HG02943 (cell line): Measurements from ENCODE around the gene AXIN1.
"Not testable (repeated sequence)": the region's sequence is repeated elsewhere in the genome, so short reads cannot be mapped to it uniquely, and the experiment has no call there.

Experiments
- ATAC-seq: cut with Tn5 transposase; IDR thresholded peaks from one replicate; pipeline ENCODE4 v1.9.1; 2021; ENCODE audit warnings: mild to moderate bottlenecking, low read depth, moderate library complexity; ENCODE audit not compliant: unreplicated experiment

Gene AXIN1

GRCh38 chr16:270381-271255, 81.9 kb downstream of the AXIN1 start:
- no peak for ATAC-seq

DNA sequence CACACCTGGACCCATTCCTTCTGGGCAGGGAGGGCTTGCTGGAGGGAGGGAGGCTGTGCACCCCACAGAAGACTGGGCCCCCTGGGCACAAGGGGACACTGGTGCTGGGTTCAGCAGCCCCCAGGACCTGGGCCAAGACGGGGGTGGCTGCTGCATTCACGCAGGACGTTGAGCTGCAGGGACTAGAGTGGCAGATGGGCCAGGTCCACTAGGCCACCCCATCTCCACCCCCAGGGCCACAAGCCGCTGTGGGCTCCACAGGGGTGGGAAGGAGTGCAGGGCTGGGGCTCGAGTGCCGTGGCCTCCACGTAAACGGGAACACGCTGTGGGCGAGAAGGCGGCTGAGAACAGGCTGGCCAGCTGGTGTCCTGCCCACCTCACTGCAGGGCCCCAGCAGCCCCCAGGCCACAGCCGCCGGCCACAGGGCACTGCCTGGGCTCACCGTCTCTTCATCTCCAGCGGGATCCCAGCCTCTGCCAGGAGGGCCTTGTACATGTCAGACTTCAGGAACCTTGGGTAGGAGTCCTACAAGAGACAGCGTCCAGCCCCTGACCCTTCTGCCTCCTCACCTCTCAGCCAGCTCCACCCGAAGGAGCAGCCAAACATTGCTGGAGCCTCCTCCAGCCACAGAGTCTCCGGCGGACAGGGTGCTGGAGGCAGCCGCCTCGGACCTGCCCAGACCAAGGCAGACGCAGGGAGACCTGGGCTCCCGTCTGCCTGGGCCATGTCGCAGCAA, 83.3 kb downstream of the AXIN1 start:
- ATAC-seq: no peak

DNA sequence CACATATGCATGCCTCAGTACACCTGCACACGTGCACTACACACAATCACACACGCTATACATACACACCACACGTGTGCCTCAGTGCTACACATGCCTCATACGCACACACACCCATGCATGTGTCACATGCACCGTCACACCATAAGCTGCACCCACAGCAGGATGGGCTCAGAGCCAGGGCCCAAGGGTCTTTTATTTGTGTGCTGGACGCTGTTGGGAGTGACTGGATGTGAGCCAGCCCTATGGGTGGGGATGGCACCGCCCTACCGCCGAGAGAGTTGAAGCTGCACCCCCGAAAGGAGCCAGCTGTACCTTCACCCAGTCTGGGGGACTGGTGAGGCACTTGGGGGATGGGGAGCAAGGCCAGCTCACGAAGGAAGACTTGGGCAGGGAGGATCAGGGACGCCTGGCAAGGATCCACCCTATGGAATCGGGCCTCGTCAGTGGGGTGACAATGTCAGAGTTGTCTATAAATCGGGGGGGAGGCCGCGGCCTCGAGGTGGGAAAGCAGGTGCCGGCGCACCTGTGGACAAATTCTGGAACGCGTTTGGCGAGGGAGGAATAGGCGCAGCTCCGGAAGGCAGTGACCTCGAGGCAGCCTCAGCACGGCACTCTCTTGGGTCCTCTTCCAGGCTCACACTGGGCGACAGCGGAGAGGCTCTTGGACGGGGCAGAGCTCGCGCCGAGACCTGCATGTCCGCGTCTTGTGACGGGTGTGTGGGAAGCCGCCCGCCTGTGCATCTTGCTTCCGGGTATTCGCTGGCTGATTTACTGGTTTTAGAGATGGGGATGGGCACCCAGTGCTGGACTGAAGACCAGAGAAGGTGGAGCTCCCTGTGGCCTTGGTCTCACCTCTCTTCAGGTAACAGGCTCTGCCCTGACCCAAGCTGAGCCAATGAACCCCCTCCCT, 84.1 kb downstream of the AXIN1 start:
- no peak for ATAC-seq

DNA sequence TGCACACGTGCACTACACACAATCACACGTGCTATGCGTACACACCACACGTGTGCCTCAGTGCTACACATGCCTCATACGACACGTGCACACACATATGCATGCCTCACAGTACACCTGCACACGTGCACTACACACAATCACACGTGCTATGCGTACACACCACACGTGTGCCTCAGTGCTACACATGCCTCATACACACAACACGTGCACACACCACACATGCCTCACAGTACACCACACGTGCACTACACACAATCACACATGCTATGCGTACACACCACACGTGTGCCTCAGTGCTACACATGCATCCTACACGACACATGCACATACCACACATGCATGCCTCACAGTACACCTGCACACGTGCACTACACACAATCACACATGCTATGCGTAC, 85.0 kb downstream of the AXIN1 start:
- ATAC-seq: not testable (repeated sequence)

- no peak for ATAC-seq
These were observed 86.0 kb downstream of the AXIN1 start for GRCh38 chr16:266258-267164.

- no peak for ATAC-seq
These were observed 86.8 kb downstream of the AXIN1 start for GRCh38 chr16:265711-266110.

DNA sequence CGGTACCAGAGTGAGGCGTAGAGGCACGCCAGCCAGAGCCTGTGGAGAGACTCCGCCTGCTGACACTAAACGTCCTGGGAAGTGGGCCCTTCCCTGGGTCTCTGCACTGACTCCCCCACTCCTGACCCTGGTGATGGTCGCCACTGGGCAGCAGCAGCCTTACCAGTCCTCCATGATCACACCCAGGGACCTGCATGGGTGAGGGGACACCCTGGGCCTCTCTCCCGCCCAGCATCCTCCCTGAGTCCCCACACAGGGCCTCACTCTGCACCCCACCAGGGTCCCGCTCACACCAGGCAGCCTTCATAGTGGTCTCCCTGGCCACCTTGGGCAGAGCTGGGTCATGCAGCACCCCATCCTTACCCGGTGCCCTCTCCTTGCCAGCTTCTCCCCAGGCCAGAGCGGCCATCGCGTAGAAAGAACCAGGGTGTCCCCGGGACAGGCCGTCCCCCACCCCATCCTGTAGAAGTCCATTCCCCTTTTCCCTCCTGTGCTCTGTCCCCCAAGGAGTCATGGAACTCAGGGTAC, 87.5 kb downstream of the AXIN1 start:
- no peak for ATAC-seq

DNA sequence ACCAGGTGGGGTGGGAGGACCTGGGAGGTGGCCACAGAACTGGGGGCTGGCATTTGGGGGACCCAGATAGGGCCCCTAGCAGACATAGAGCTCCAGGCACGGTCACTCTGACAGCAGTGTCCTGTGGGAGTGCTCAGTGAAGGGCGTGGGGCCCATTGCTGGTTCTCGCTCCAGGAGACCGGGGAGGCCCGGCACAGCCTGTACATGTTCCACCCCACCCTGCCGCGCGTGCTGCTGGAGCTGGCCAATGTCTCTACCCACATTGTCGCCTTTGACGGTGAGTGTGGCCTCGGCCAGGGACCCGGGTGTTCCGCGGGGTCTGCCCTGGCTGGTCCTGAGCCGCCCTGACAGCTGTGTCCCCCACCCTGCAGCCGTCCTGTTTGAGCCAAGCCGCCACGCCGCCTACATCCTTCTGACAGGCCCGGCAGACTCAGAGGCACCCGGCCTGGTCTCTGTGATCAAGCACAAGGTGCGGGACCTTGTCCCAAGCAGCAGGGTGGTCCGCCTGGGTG, 88.0 kb downstream of the AXIN1 start:
- no peak for ATAC-seq

DNA sequence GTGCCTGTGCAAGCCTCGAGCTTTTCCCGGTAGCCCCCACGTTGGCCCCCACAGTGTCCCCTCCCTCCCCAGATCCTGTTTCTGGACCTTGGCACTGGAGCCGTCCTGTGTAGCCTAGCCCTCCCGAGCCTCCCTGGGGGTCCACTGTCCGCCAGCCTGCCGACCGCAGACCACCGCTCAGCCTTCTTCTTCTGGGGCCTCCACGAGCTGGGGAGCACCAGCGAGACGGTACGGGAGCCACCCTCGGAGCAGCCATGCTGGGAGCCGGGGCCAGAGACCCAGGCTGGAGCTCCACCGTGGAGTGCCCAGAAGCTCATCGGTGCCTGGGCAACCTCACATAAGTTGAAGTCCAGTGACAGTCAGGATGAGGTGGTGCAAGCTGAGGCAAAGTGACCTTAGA, 88.6 kb downstream of the AXIN1 start:
- ATAC-seq: no peak

DNA sequence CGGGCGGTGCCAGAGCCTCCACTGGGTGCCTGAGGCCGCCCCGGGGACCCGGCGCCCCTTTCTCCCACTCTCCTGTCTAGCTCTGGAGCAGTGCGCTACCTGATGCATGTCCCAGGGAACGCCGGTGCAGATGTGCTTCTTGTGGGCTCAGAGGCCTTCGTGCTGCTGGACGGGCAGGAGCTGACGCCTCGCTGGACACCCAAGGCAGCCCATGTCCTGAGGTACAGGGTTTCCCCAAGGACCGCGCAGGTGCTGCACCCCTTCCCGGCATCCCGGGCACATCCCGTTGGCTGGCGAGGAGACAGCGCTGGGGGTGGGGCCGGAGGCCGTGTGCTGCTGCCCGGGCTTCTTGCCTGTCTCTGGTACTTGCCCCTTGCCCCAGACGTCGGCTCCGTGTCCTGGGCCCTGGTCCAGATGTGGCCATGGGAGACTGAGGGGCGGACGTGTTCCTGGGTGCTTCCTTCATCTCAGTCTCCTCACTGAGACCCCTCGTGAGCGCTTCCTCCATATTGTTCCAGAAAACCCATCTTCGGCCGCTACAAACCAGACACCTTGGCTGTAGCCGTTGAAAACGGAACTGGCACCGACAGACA, 89.2 kb downstream of the AXIN1 start:
- ATAC-seq: no peak

- ATAC-seq: no peak
These were observed 90.3 kb downstream of the AXIN1 start for GRCh38 chr16:262121-262745.

- ATAC-seq: no peak
These were observed 91.4 kb downstream of the AXIN1 start for GRCh38 chr16:261031-261691.

DNA sequence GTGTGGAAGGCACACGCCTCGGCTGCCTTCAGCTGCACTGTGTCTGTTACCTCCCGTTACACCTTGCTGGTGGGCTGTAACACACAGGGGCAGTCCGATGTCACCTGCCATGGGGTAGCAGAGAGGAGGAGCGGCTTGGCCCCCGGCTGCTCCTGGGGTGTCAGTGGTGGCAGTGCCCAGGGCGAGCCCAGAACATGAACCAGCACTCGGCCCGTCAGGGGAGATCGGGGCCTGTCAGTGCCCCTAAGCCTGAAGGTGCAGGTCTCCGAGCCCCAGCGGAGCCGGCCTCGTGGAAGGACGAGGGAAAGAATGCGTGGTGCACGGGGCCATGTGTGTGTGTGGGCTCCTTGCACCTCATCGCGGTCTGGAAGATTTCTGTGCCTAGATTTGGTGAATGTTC, 92.2 kb downstream of the AXIN1 start:
- no peak for ATAC-seq

GRCh38 chr16:259814-260253, 92.7 kb downstream of the AXIN1 start:
- ATAC-seq: no peak

- ATAC-seq: no peak
These were observed 93.3 kb downstream of the AXIN1 start for GRCh38 chr16:259226-259625.

GRCh38 chr16:258091-258490, 94.4 kb downstream of the AXIN1 start:
- ATAC-seq: not testable (repeated sequence)

DNA sequence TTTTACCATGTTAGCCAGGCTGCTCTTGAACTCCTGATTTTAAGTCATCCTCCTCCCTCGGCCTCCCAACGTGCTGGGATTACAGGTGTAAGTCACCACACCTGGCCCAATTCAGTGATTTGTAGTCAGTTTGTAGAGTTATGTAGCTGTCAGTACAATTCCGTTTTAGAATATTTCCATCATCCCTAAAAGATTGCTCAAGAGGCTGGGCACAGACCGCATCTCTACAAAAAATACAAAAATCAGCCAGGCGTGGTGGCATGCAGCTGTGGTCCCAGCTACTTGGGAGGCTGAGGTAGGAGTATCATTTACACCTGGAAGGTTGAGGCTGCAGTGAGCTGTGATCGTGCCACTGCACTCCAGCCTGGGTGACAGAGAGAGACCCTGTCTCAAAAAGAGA, 97.3 kb downstream of the AXIN1 start:
- no peak for ATAC-seq

DNA sequence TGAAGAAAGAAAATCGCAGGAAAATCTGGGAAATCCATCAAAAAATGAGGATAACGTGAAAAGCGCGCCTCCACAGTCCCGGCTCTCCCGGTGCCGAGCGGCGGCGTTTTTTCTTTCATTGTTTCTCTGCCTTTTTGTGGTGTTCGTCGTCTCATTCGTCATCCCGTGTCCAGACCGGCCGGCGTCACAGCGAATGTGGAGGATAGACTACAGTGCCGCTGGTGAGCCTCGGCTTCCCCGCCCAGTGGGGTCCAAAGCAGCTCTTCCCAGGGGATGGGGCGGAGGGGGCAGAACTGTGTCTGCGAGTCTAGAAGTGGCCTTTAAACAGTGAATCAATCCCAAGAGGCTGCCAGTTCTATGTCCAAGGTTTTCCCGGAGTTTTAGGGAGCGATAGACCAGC, 98.1 kb downstream of the AXIN1 start:
- no peak for ATAC-seq
